Lower lobe of right lung (tissue), 2 donors: ENCODE data around the gene SLC1A2. TPM values are rescaled to one million over a fixed set of nuclear protein-coding genes. Genes with fewer than 3 reads are reported as not detected.
A peak's percentile ranks its signal among the peaks of the same experiment; 100 is the strongest.

ENCODE experiments used
- ATAC-seq, 2 donors: fragments of 200-7000 bp; cut with Tn5 transposase; one replicate each; pipeline ENCODE4 v1.9.1; 2020 to 2022; ENCODE audit warnings: mild to moderate bottlenecking in 2 of 2, moderate library complexity in 2 of 2
- DNase-seq: peaks from one replicate; pipeline ENCODE4 v3.0.0-alpha.2; 2020
- H3K27ac ChIP-seq: fragments of 200-600 bp; one replicate; pipeline ENCODE4 v1.8.0; 2022
- H3K27me3 ChIP-seq: fragments of 200-600 bp; one replicate; pipeline ENCODE4 v1.8.0; 2022; ENCODE audit warnings: low read depth
- H3K36me3 ChIP-seq: fragments of 200-600 bp; one replicate; pipeline ENCODE4 v1.8.0; 2022; ENCODE audit warnings: mild to moderate bottlenecking
- H3K4me1 ChIP-seq: fragments of 200-600 bp; one replicate; pipeline ENCODE4 v1.8.0; 2022
- H3K4me3 ChIP-seq: fragments of 200-600 bp; one replicate; pipeline ENCODE4 v1.8.0; 2022; ENCODE audit warnings: mild to moderate bottlenecking
- H3K9me3 ChIP-seq: fragments of 200-600 bp; one replicate; pipeline ENCODE4 v1.8.0; 2022
- intact Hi-C: fragments of 100-400 bp; cut with DNase I; formaldehyde crosslinking; loops from one replicate; pipeline ENCODE4 v1.11.0; 2022
- total RNA-seq: library from RNA; stranded (reverse); fragmentation: NEBNext Ultra II Directional; extraction: Animal tissue kit (Norgen Biotek cat#: 25700); gene quantifications from one replicate; pipeline ENCODE4 v1.2.1, GENCODE V29; 2021
- TF ChIP-seq, protein P1 (sequence below): fragments of 200-600 bp; IDR thresholded peaks from one replicate; pipeline ENCODE4 v1.8.0; 2022; ENCODE audit warnings: antibody characterized with exemption, mild to moderate bottlenecking
- donor health status: DM: no; HTN: yes; CAD: no; lungs with severe emphysema.

The SLC1A2 gene
- total RNA-seq, 1 donor from 2014 or later = 3.4 TPM

DNA sequence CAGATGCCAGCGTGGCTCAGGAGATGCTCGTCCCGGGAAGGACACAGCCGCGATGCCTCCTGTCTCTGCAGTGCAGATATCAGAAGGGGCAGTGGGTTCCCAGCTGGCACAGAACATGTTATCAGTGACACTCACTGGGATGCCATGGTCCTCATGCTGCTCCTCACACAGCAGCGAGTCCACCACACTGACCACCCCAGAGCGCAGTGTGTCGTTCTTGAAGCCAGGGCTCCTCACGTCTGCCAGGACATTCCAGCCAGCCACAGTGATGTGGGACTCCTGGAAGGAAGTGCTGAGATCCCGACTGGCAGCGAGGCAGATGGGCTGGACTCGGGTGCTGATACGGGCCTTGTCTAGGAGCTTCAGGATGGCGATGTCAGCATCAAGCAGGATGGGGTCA, 13.1 kb upstream of the SLC1A2 start:
- intact Hi-C loops = no loop called here
- Histone ChIP-seq H3K27ac (no peak overlapping the region), H3K36me3 (no peaks in the 10 kb centered on the region), H3K4me1 (peaks cover 2% of the 10 kb centered on the region), H3K4me3 (no peak overlapping the region), H3K9me3 (no peaks in the 10 kb centered on the region), H3K27me3 (no peaks in the 10 kb centered on the region)
- DNase-seq (no peak), ATAC-seq (no peak)
- TF ChIP-seq, protein P1, sequence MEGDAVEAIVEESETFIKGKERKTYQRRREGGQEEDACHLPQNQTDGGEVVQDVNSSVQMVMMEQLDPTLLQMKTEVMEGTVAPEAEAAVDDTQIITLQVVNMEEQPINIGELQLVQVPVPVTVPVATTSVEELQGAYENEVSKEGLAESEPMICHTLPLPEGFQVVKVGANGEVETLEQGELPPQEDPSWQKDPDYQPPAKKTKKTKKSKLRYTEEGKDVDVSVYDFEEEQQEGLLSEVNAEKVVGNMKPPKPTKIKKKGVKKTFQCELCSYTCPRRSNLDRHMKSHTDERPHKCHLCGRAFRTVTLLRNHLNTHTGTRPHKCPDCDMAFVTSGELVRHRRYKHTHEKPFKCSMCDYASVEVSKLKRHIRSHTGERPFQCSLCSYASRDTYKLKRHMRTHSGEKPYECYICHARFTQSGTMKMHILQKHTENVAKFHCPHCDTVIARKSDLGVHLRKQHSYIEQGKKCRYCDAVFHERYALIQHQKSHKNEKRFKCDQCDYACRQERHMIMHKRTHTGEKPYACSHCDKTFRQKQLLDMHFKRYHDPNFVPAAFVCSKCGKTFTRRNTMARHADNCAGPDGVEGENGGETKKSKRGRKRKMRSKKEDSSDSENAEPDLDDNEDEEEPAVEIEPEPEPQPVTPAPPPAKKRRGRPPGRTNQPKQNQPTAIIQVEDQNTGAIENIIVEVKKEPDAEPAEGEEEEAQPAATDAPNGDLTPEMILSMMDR = no peak

DNA sequence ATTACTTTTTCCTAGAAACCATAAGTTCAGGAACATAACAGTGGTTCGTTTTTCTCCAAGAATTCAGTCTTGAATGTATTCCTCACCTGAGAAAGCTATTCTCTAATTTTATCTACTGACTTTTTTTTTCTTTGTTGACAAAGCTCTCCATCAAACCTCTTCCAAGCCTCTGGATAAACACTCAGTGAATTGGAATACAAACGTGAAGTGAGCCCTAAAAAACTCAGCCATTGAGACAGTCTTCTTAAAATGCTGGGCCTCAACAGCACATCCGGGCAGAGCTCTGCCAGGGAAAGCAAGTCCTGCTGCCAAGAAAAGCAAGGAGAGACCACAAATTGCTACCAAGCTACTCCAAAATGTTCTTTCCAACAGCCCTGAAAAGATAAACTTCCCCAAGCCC, 7.7 kb upstream of the SLC1A2 start:
- no peaks in the 10 kb centered on the region for H3K27me3 ChIP-seq
- H3K27ac ChIP-seq = no peak overlapping the region
- intact Hi-C loops = no loop called here
- no peaks in the 10 kb centered on the region for H3K9me3 ChIP-seq
- H3K36me3 ChIP-seq = no peaks in the 10 kb centered on the region
- ATAC-seq = peak; percentile 56 to 68
- H3K4me3 ChIP-seq = no peak overlapping the region
- TF ChIP-seq, protein P1 = no peak
- peaks cover 11% of the 10 kb centered on the region for H3K4me1 ChIP-seq
- DNase-seq = no peak

DNA sequence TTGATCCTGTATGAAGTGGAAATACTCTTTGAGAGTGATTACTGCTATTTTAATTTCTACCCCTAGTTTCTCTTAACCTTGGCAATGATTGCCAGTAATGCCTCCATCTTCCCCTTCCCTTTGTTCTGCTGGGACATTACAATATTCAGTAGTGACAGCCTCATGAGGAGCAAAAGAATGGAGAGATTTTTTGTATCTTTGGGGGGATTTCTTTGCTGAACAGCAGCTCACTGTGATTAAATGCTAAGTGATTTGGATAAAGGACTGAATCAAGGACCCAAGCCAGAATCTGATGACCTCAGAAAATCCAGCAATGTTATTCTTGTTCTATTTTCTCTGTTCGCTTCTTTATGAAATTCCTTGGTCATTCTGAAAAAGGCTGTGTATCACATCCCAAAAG, 7.0 kb upstream of the SLC1A2 start:
- H3K36me3 ChIP-seq = no peaks in the 10 kb centered on the region
- intact Hi-C loops = no loop called here
- no peak overlapping the region for H3K4me3 ChIP-seq
- TF ChIP-seq, protein P1 = no peak
- no peaks in the 10 kb centered on the region for H3K9me3 ChIP-seq
- no peak overlapping the region for H3K27ac ChIP-seq
- DNase-seq = no peak
- no peak for ATAC-seq
- H3K27me3 ChIP-seq = no peaks in the 10 kb centered on the region
- peaks cover 11% of the 10 kb centered on the region for H3K4me1 ChIP-seq

DNA sequence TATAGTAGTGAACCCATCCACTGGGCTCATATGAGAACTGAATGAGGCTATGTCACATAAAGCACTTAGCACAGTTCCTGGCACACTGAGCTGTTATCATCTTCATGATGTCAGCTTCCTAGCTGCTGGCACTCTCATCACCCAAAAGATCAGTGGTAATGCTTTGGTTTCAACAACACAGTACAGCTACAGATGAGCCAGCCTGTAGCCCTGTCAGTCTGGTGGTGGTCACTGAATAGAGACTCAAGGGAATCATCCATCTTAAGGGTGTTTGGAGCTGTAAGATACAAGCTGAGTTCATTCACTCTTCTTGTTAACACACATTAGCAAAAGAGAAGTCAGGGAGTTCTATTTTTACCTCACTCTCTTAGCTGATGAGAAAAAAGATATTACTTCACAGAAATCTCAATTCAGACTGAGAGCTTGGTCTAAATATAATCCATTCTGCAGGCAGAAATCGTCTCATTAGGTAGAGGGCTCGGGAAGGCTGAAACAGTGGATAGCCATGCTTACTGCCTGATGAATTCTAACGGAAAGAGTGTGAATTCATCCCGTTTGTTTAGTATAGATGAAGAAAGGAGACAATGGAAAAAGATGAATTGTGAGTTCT, 6.3 kb upstream of the SLC1A2 start:
- peaks cover 2% of the 10 kb centered on the region for H3K27me3 ChIP-seq
- H3K27ac ChIP-seq = no peak overlapping the region
- ATAC-seq = no peak
- no peaks in the 10 kb centered on the region for H3K36me3 ChIP-seq
- H3K4me1 ChIP-seq = peaks cover 11% of the 10 kb centered on the region
- DNase-seq = no peak
- TF ChIP-seq, protein P1 = no peak
- no peaks in the 10 kb centered on the region for H3K9me3 ChIP-seq
- intact Hi-C loops = no loop called here
- no peak overlapping the region for H3K4me3 ChIP-seq

DNA sequence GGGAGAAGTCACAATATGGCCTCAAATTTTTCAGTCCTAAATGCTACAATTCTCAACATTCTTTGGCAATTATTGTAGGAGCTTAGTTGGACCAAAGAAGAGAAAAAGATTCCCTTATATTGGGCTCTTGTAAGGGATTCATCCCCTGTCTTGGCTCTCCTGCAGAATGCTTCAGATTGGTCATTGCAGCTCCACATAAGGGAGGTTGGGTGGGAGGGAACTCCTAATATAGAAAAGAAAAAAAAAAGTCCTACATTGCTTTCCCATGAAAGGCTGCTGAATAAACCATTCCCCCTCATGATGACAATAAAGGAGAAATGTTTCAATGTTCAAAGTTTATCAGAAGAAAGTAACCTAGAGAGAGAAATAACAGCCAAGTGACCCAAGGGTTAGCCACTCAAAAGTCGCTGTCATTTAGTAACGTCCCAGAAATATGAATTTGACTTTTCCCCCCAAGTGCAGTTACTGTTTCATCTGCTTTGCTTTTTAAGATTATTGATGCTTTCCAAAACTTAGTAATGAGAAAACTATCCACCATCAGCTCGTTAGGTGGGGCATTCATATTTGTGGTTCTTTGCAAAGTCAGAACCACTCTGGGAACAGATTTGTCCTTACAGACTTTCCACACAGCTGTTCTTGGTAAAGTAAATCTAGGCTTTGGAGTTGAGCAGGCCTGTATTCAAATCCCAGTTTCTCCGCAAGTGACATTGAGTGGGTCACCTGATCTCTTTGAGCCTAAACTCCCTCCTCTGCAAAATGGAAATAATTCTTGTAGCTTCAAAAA, 5.0 kb upstream of the SLC1A2 start:
- ATAC-seq = no peak
- intact Hi-C loops = no loop called here

More for the DNA sequence above, 5.0 kb upstream of the SLC1A2 start:
- H3K4me1 ChIP-seq = peaks cover 24% of the 10 kb centered on the region
- H3K27me3 ChIP-seq = peaks cover 16% of the 10 kb centered on the region
- no peak overlapping the region for H3K27ac ChIP-seq
- no peak for DNase-seq
- no peaks in the 10 kb centered on the region for H3K36me3 ChIP-seq
- TF ChIP-seq, protein P1 = no peak
- no peaks in the 10 kb centered on the region for H3K9me3 ChIP-seq
- H3K4me3 ChIP-seq = no peak overlapping the region
